Measurements from ENCODE around the gene PLP2.

Gene PLP2

GRCh38 chrX:49190821-49191573 is 19.3 kb downstream of the PLP2 start:
- CTCF ChIA-PET, result interaction anchor here (0.6 to 1.0 kb wide), 4 partner anchors 27 to 48 kb away, joined by 3 to 4 read pairs (median 4); no protein-coding TSS in a partner anchor
- POLR2A ChIA-PET, result interaction anchor here (0.6 to 3.1 kb wide), 14 partner anchors 9 to 454 kb away, joined by 3 to 31 read pairs (median 4); partner anchors contain the start of genes CCDC22, PLP2, PPP1R3F and SYP
- 0 out of 2 replicates have a peak, but pooled peaks have one; percentile 27 for TF ChIP-seq FOXM1 (IDR thresholded peaks at IDR 0.05; ENCODE audit: borderline replicate concordance)
- TF ChIP-seq ELF4 (IDR thresholded peaks at IDR 0.05), result peak; percentile 27
- TF ChIP-seq NFRKB (IDR thresholded peaks at IDR 0.05), result no peak
- peak; percentile 100 for TF ChIP-seq PKNOX1 (IDR thresholded peaks at IDR 0.05)
- peak; percentile 83 for DNase-seq (ENCODE audit: extremely low spot score)

GRCh38 chrX:49191574-49192011 is 19.9 kb downstream of the PLP2 start:
- no peak for TF ChIP-seq PKNOX1 (IDR thresholded peaks at IDR 0.05)
- no peak for TF ChIP-seq FOXM1 (IDR thresholded peaks at IDR 0.05; ENCODE audit: borderline replicate concordance)
- TF ChIP-seq FOXA1 (IDR thresholded peaks at IDR 0.05), result no peak
- no peak for TF ChIP-seq LEF1 (IDR thresholded peaks at IDR 0.05; ENCODE audit: borderline replicate concordance)
- TF ChIP-seq NFRKB (IDR thresholded peaks at IDR 0.05), result no peak
- no peak for TF ChIP-seq HDGF (IDR thresholded peaks at IDR 0.05; ENCODE audit: borderline replicate concordance)
- no peak for TF ChIP-seq CTBP1 (IDR thresholded peaks at IDR 0.05; ENCODE audit: borderline replicate concordance)
- TF ChIP-seq ELF4 (IDR thresholded peaks at IDR 0.05), result no peak
- TF ChIP-seq ARNT (IDR thresholded peaks at IDR 0.05), result no peak
- no peak for TF ChIP-seq L3MBTL2 (conservative IDR thresholded peaks at IDR 0.05)
- TF ChIP-seq BHLHE40 (IDR thresholded peaks at IDR 0.05; ENCODE audit: borderline replicate concordance), result no peak
- TF ChIP-seq FOXK2 (IDR thresholded peaks at IDR 0.05), result no peak
- DNase-seq (ENCODE audit: extremely low spot score), result no peak
- ChIA-PET POLR2A (interaction anchor here (0.9 to 3.1 kb wide), 5 partner anchors 9 to 77 kb away, joined by 5 to 31 read pairs (median 6); partner anchors contain the start of genes CCDC22, PLP2, PPP1R3F and SYP), CTCF (interaction anchor here (0.6 to 1.0 kb wide), 4 partner anchors 28 to 85 kb away, joined by 3 to 4 read pairs (median 3); no protein-coding TSS in a partner anchor)

GRCh38 chrX:49192722-49193328 is 21.1 kb downstream of the PLP2 start:
- CTCF ChIA-PET, result interaction anchor here (0.6 to 1.8 kb wide), 15 partner anchors 9 to 525 kb away, joined by 3 to 7 read pairs (median 3); partner anchors contain the start of gene PLP2
- POLR2A ChIA-PET, result interaction anchor here (0.6 to 3.1 kb wide), 10 partner anchors 27 to 647 kb away, joined by 3 to 31 read pairs (median 3); partner anchors contain the start of genes CACNA1F, CCDC22 and PPP1R3F
- DNase-seq (ENCODE audit: extremely low spot score), result peak; percentile 46
- no peak for TF ChIP-seq L3MBTL2 (conservative IDR thresholded peaks at IDR 0.05)
- no peak for TF ChIP-seq FOXA1 (IDR thresholded peaks at IDR 0.05)

GRCh38 chrX:49193542-49193964 is 21.9 kb downstream of the PLP2 start:
- CTCF ChIA-PET, result interaction anchor here (0.5 to 1.8 kb wide), 5 partner anchors 25 to 500 kb away, joined by 3 to 7 read pairs (median 5); no protein-coding TSS in a partner anchor
- no peak for DNase-seq (ENCODE audit: extremely low spot score)
- no peak for TF ChIP-seq ELF4 (IDR thresholded peaks at IDR 0.05)
- no peak for TF ChIP-seq NFRKB (IDR thresholded peaks at IDR 0.05)
- no peak for TF ChIP-seq FOXM1 (IDR thresholded peaks at IDR 0.05; ENCODE audit: borderline replicate concordance)
- no peak for TF ChIP-seq SP1 (IDR thresholded peaks at IDR 0.05)
- TF ChIP-seq ARNT (IDR thresholded peaks at IDR 0.05), result no peak
- no peak for TF ChIP-seq ZNF384 (IDR thresholded peaks at IDR 0.05)
- no peak for TF ChIP-seq L3MBTL2 (conservative IDR thresholded peaks at IDR 0.05)
- TF ChIP-seq SUZ12 (IDR thresholded peaks at IDR 0.05), result no peak
- no peak for TF ChIP-seq HDGF (IDR thresholded peaks at IDR 0.05; ENCODE audit: borderline replicate concordance)
- POLR2A ChIA-PET, result interaction anchor here (0.9 to 3.1 kb wide), 2 partner anchors 38 to 76 kb away, joined by 5 to 31 read pairs; partner anchors contain the start of gene PPP1R3F

- no peak for DNase-seq (ENCODE audit: extremely low spot score)
- TF ChIP-seq FOXM1 (IDR thresholded peaks at IDR 0.05; ENCODE audit: borderline replicate concordance) (no peak), BHLHE40 (IDR thresholded peaks at IDR 0.05; ENCODE audit: borderline replicate concordance) (no peak), ARNT (IDR thresholded peaks at IDR 0.05) (no peak)
- CTCF ChIA-PET, result no interaction called here
- POLR2A ChIA-PET, result interaction anchor here (0.8 kb wide), 1 partner anchor 71 kb away, joined by 4 read pairs; no protein-coding TSS in a partner anchor
Observed at GRCh38 chrX:49197543-49198087, 25.9 kb downstream of the PLP2 start.

GRCh38 chrX:49198540-49199314 is 27.0 kb downstream of the PLP2 start:
- ChIA-PET POLR2A (no interaction called here), CTCF (no interaction called here)
- no peak for DNase-seq (ENCODE audit: extremely low spot score)
- no peak for TF ChIP-seq LEF1 (IDR thresholded peaks at IDR 0.05; ENCODE audit: borderline replicate concordance)
- TF ChIP-seq ZNF384 (IDR thresholded peaks at IDR 0.05), result no peak
- TF ChIP-seq SP1 (IDR thresholded peaks at IDR 0.05), result no peak
- no peak for TF ChIP-seq BHLHE40 (IDR thresholded peaks at IDR 0.05; ENCODE audit: borderline replicate concordance)
- TF ChIP-seq NFRKB (IDR thresholded peaks at IDR 0.05), result no peak
- TF ChIP-seq CTBP1 (IDR thresholded peaks at IDR 0.05; ENCODE audit: borderline replicate concordance), result no peak
- TF ChIP-seq HDGF (IDR thresholded peaks at IDR 0.05; ENCODE audit: borderline replicate concordance), result no peak
- no peak for TF ChIP-seq FOXA1 (IDR thresholded peaks at IDR 0.05)
- TF ChIP-seq ELF4 (IDR thresholded peaks at IDR 0.05), result no peak
- no peak for TF ChIP-seq FOXK2 (IDR thresholded peaks at IDR 0.05)
- TF ChIP-seq L3MBTL2 (conservative IDR thresholded peaks at IDR 0.05), result no peak
- no peak for TF ChIP-seq TARDBP (IDR thresholded peaks at IDR 0.05)
- TF ChIP-seq ARNT (IDR thresholded peaks at IDR 0.05), result no peak
- TF ChIP-seq SUZ12 (IDR thresholded peaks at IDR 0.05), result no peak
- TF ChIP-seq FOXM1 (IDR thresholded peaks at IDR 0.05; ENCODE audit: borderline replicate concordance), result no peak
- no peak for TF ChIP-seq PKNOX1 (IDR thresholded peaks at IDR 0.05)
